IMR-90 (cell line): ENCODE results near the gene CHN1. TPM values are rescaled to one million over a fixed set of nuclear protein-coding genes. Genes with fewer than 3 reads are reported as not detected.

ENCODE experiments used
- ATAC-seq: fragments of 200-7000 bp; cut with Tn5 transposase; 2 replicates; pipeline ENCODE4 v1.9.1; 2020; ENCODE audit warnings: low read depth, mild to moderate bottlenecking, moderate library complexity
- BruUV-seq: library from RNA; stranded (reverse); fragments of 400-500 nt; replicated peaks from 2 replicates; lab custom pipeline; 2021; lab: Mats Ljungman, UMichigan
- CTCF ChIA-PET: fragments of 300-600 bp; formaldehyde crosslinking; extraction: SDS; loops from one replicate; lab custom pipeline; 2021; ENCODE audit warnings: antibody characterized with exemption; lab: Yijun Ruan, JAX
- POLR2A ChIA-PET: fragments of 300-600 bp; sonication (Branson Sonifier 250); formaldehyde crosslinking; loops from one replicate; lab custom pipeline; 2022; ENCODE audit warnings: antibody characterized with exemption; ENCODE audit not compliant: unreplicated experiment; lab: Charles Lee
- DNase-seq: peaks from one replicate; pipeline ENCODE4 v3.0.0; 2013
- H2AFZ ChIP-seq: replicated peaks from 2 replicates; pipeline ENCODE3; 2013; ENCODE audit warnings: low read length, mild to moderate bottlenecking; ENCODE audit not compliant: poor library complexity
- H2AK5ac ChIP-seq: 2 replicates; pipeline ENCODE4 v1.6.1; 2013; ENCODE audit warnings: low read depth, low read length, inconsistent platforms
- H2AK9ac ChIP-seq: replicated peaks from 2 replicates; pipeline ENCODE3; 2013; ENCODE audit warnings: mild to moderate bottlenecking, low read depth, low read length, moderate library complexity; ENCODE audit not compliant: poor library complexity
- H2BK120ac ChIP-seq: 2 replicates; pipeline ENCODE4 v1.6.1; 2013; ENCODE audit warnings: low read depth, low read length, inconsistent platforms
- H2BK15ac ChIP-seq: 3 replicates; pipeline ENCODE4 v1.6.1; 2013; ENCODE audit warnings: low read depth, low read length, inconsistent platforms
- H2BK20ac ChIP-seq: 2 replicates; pipeline ENCODE4 v1.6.1; 2013; ENCODE audit warnings: low read depth, mild to moderate bottlenecking, inconsistent platforms, low read length, moderate library complexity
- H2BK5ac ChIP-seq: 2 replicates; pipeline ENCODE4 v1.6.1; 2013; ENCODE audit warnings: mild to moderate bottlenecking, low read depth, low read length, inconsistent platforms; ENCODE audit not compliant: poor library complexity, severe bottlenecking
- H3K14ac ChIP-seq: replicated peaks from 2 replicates; pipeline ENCODE4 v1.6.1; 2013; ENCODE audit warnings: low read depth, low read length, inconsistent platforms
- H3K18ac ChIP-seq: 2 replicates; pipeline ENCODE4 v1.6.1; 2013; ENCODE audit warnings: low read depth, low read length, control low read depth
- H3K23ac ChIP-seq: 2 replicates; pipeline ENCODE4 v1.6.1; 2013; ENCODE audit warnings: low read depth, low read length, inconsistent platforms
- H3K27ac ChIP-seq: 2 replicates; pipeline ENCODE4 v1.5.1; 2013; ENCODE audit warnings: mild to moderate bottlenecking, control low read depth, low read length; ENCODE audit not compliant: insufficient read depth
- H3K27me3 ChIP-seq: 2 replicates; pipeline ENCODE4 v1.6.1; 2013; ENCODE audit warnings: low read length; ENCODE audit not compliant: control insufficient read depth, insufficient read depth
- H3K36me3 ChIP-seq: 2 replicates; pipeline ENCODE4 v1.6.1; 2013; ENCODE audit warnings: low read length, mixed read lengths; ENCODE audit not compliant: control insufficient read depth, insufficient read depth
- H3K4ac ChIP-seq: 2 replicates; pipeline ENCODE4 v1.6.1; 2013; ENCODE audit warnings: low read depth, low read length, inconsistent platforms
- H3K4me1 ChIP-seq: 2 replicates; pipeline ENCODE4 v1.6.1; 2013; ENCODE audit warnings: low read length, mixed read lengths; ENCODE audit not compliant: control insufficient read depth, insufficient read depth
- H3K4me2 ChIP-seq: 2 replicates; pipeline ENCODE4 v1.6.1; 2013; ENCODE audit warnings: low read depth, mild to moderate bottlenecking, control low read depth, low read length, moderate library complexity
- H3K4me3 ChIP-seq: 2 replicates; pipeline ENCODE4 v1.5.1; 2013; ENCODE audit warnings: low read depth, mild to moderate bottlenecking, control low read depth, low read length, moderate library complexity; ENCODE audit not compliant: insufficient read depth
- H3K56ac ChIP-seq: 2 replicates; pipeline ENCODE4 v1.6.1; 2013; ENCODE audit warnings: low read length, inconsistent platforms; ENCODE audit not compliant: insufficient read depth; ENCODE audit errors: extremely low read depth
- H3K79me1 ChIP-seq, 2 experiments: 2 replicates each; pipeline ENCODE4 v1.6.1; 2013; ENCODE audit warnings: low read length in 2 of 2, inconsistent platforms in 1 of 2, low read depth in 1 of 2
- H3K9ac ChIP-seq: 2 replicates; pipeline ENCODE4 v1.6.1; 2013; ENCODE audit warnings: low read depth, low read length, control low read depth
- H3K9me1 ChIP-seq: 2 replicates; pipeline ENCODE4 v1.6.1; 2013; ENCODE audit warnings: low read length, inconsistent platforms; ENCODE audit not compliant: insufficient read depth
- H3K9me3 ChIP-seq: 2 replicates; pipeline ENCODE4 v1.6.1; 2013; ENCODE audit warnings: low read length; ENCODE audit not compliant: control insufficient read depth, insufficient read depth
- H4K20me1 ChIP-seq: 2 replicates; pipeline ENCODE4 v1.6.1; 2013; ENCODE audit warnings: low read length, inconsistent platforms; ENCODE audit not compliant: insufficient read depth
- H4K5ac ChIP-seq: 2 replicates; pipeline ENCODE4 v1.6.1; 2013; ENCODE audit warnings: mild to moderate bottlenecking, low read depth, low read length, control low read depth
- H4K8ac ChIP-seq, 2 experiments: 2 replicates each; pipeline ENCODE4 v1.6.1; 2013; ENCODE audit warnings: low read depth in 2 of 2, low read length in 2 of 2, control low read depth in 1 of 2, inconsistent platforms in 1 of 2
- H4K91ac ChIP-seq: 2 replicates; pipeline ENCODE4 v1.6.1; 2013; ENCODE audit warnings: low read depth, low read length, inconsistent platforms; ENCODE audit not compliant: insufficient read depth
- BHLHE40 ChIP-seq: fragments of 150-350 bp; IDR thresholded peaks from 2 replicates; pipeline ENCODE4 v1.6.1; 2016; ENCODE audit warnings: mild to moderate bottlenecking, low read depth, low read length
- CEBPB ChIP-seq: IDR thresholded peaks from 2 replicates; pipeline ENCODE4 v1.6.1; 2012; ENCODE audit warnings: low read depth, low read length, improper control_type of control experiment
- CHD1 ChIP-seq: IDR thresholded peaks from 2 replicates; pipeline ENCODE4 v1.6.1; 2012; ENCODE audit warnings: low read depth, low read length, improper control_type of control experiment
- FOS ChIP-seq: fragments of 150-350 bp; IDR thresholded peaks from 2 replicates; pipeline ENCODE4 v1.6.1; 2016; ENCODE audit warnings: low read depth, low read length
- MAFK ChIP-seq: IDR thresholded peaks from 2 replicates; pipeline ENCODE4 v1.6.1; 2012; ENCODE audit warnings: low read depth, low read length, improper control_type of control experiment
- MAZ ChIP-seq: IDR thresholded peaks from 2 replicates; pipeline ENCODE4 v1.6.1; 2012; ENCODE audit warnings: low read depth, mild to moderate bottlenecking, low read length, improper control_type of control experiment, moderate library complexity, borderline replicate concordance
- MXI1 ChIP-seq: IDR thresholded peaks from 2 replicates; pipeline ENCODE4 v1.6.1; 2012; ENCODE audit warnings: low read depth, mild to moderate bottlenecking, low read length, moderate library complexity, borderline replicate concordance
- NFE2L2 ChIP-seq: fragments of 150-350 bp; IDR thresholded peaks from 2 replicates; pipeline ENCODE4 v1.6.1; 2016; ENCODE audit warnings: low read depth, mild to moderate bottlenecking, low read length
- POLR2A ChIP-seq: IDR thresholded peaks from 2 replicates; pipeline ENCODE4 v1.6.1; 2012; ENCODE audit warnings: mild to moderate bottlenecking, low read depth, low read length
- RAD21 ChIP-seq: IDR thresholded peaks from 2 replicates; pipeline ENCODE4 v1.6.1; 2012; ENCODE audit warnings: low read length, improper control_type of control experiment
- RCOR1 ChIP-seq: IDR thresholded peaks from 2 replicates; pipeline ENCODE4 v1.6.1; 2012; ENCODE audit warnings: mild to moderate bottlenecking, low read length, improper control_type of control experiment; ENCODE audit not compliant: insufficient replicate concordance
- RFX5 ChIP-seq: IDR thresholded peaks from 2 replicates; pipeline ENCODE4 v1.8.0; 2012; ENCODE audit warnings: low read depth, mild to moderate bottlenecking, low read length, moderate library complexity
- SMC3 ChIP-seq: fragments of 150-350 bp; IDR thresholded peaks from 2 replicates; pipeline ENCODE4 v1.6.1; 2016; ENCODE audit warnings: low read depth, mild to moderate bottlenecking, antibody characterized with exemption, low read length, moderate library complexity
- USF2 ChIP-seq: fragments of 150-350 bp; IDR thresholded peaks from 2 replicates; pipeline ENCODE4 v1.6.1; 2017; ENCODE audit warnings: mild to moderate bottlenecking, antibody characterized with exemption, low read length, low read depth
- WGBS, 2 experiments: methylation state at CpG; one replicate each; pipeline versions ENCODE4 v1.1.5 to v1.1.7; 2013; ENCODE audit warnings: missing lambda C conversion rate in 2 of 2; ENCODE audit not compliant: insufficient read length in 1 of 2; ENCODE audit errors: extremely low coverage in 2 of 2; 5-methylcytosine and 5-hydroxymethylcytosine counted together
- dilution Hi-C: fragments of 300-500 bp; cut with HindIII; formaldehyde crosslinking; loops from one replicate; pipeline ENCODE4 v1.14.3; 2018; ENCODE audit warnings: low sequenced_read_pairs; ENCODE audit not compliant: unreplicated experiment
- in situ Hi-C: fragments of 300-500 bp; cut with MboI; formaldehyde crosslinking; loops from 3 replicates; pipeline ENCODE4 v1.14.3; 2019; ENCODE audit warnings: low sequenced_read_pairs, inconsistent platforms, mixed read lengths
- intact Hi-C: fragments of 100-400 bp; cut with micrococcal nuclease; formaldehyde crosslinking; loops from 2 replicates; pipeline ENCODE4 v1.10.0; 2022
- polyA plus RNA-seq, 3 experiments: library from polyadenylated mRNA; depleted of rRNA; stranded (reverse); fragments of >200 nt; gene quantifications; 2 replicates each; pipeline ENCODE4 v1.2.3, GENCODE V29; 2012; ENCODE audit warnings: low replicate concordance in 1 of 3
- total RNA-seq: library from RNA; depleted of rRNA; stranded (reverse); fragments of >200 nt; gene quantifications from 2 replicates; pipeline ENCODE4 v1.2.3, GENCODE V29; 2012
- TF ChIP-seq, protein P1 (sequence below): conservative IDR thresholded peaks from 2 replicates; pipeline ENCODE4 v1.5.1; 2012; ENCODE audit warnings: mild to moderate bottlenecking, low read depth, low read length, improper control_type of control experiment

The CHN1 gene
- total and polyA plus RNA-seq, 2 of the 4 experiments (the other 2 are of a cell fraction): 58.4 to 66.9 TPM

- peak overlapping the region; percentile 86; the same call in 1 of the 2 replicates for H3K23ac ChIP-seq
- peaks cover 11% of the 10 kb centered on the region for H3K9me1 ChIP-seq
- H3K4me2 ChIP-seq: peak overlapping the region; percentile 66
- TF ChIP-seq RCOR1 (no peak), MAFK (no peak), CHD1 (no peak), RFX5 (no peak), CEBPB (no peak), SMC3 (no peak), USF2 (no peak), NFE2L2 (no peak), POLR2A (no peak), BHLHE40 (no peak), RAD21 (no peak), FOS (no peak), MXI1 (no peak), MAZ (no peak)
- TF ChIP-seq, protein P1, sequence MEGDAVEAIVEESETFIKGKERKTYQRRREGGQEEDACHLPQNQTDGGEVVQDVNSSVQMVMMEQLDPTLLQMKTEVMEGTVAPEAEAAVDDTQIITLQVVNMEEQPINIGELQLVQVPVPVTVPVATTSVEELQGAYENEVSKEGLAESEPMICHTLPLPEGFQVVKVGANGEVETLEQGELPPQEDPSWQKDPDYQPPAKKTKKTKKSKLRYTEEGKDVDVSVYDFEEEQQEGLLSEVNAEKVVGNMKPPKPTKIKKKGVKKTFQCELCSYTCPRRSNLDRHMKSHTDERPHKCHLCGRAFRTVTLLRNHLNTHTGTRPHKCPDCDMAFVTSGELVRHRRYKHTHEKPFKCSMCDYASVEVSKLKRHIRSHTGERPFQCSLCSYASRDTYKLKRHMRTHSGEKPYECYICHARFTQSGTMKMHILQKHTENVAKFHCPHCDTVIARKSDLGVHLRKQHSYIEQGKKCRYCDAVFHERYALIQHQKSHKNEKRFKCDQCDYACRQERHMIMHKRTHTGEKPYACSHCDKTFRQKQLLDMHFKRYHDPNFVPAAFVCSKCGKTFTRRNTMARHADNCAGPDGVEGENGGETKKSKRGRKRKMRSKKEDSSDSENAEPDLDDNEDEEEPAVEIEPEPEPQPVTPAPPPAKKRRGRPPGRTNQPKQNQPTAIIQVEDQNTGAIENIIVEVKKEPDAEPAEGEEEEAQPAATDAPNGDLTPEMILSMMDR: no peak
- no peak overlapping the region for H2AK9ac ChIP-seq
- H3K56ac ChIP-seq: peak overlapping the region; percentile 72
- intact Hi-C loops (no loop called here), dilution Hi-C loops (no loop called here), in situ Hi-C loops (loop anchor here (5.0 kb wide), 1 partner anchor 63 kb away; no protein-coding TSS in a partner anchor)
- H3K27ac ChIP-seq: peak overlapping the region; percentile 77
- H3K36me3 ChIP-seq: no peaks in the 10 kb centered on the region
- H3K9ac ChIP-seq: no peak overlapping the region; the same call in 1 of the 2 replicates
- H2AK5ac ChIP-seq: peak overlapping the region; percentile 32; the same call in 1 of the 2 replicates
- no peaks in the 10 kb centered on the region for H4K20me1 ChIP-seq
- no TSS peak for BruUV-seq
- no peaks in the 10 kb centered on the region for H3K9me3 ChIP-seq
- H2BK5ac ChIP-seq: peak overlapping the region; percentile 92
- peak overlapping the region; percentile 10 to 72; a peak in 3 of 4 replicates for H4K8ac ChIP-seq
- H3K14ac ChIP-seq: peak overlapping the region; percentile 82
- peak overlapping the region; percentile 91 for H2BK20ac ChIP-seq
- peak overlapping the region; percentile 88 for H4K91ac ChIP-seq
- peak; percentile 82 for DNase-seq
- H2BK15ac ChIP-seq: peak overlapping the region; percentile 69; the same call in 1 of the 3 replicates
- H3K4me1 ChIP-seq: peaks cover 21% of the 10 kb centered on the region
- 0 out of 2 replicates have a peak overlapping the region, but pooled peaks have one; percentile 0 for H4K5ac ChIP-seq
- no peak overlapping the region for H3K4me3 ChIP-seq
- peak overlapping the region; percentile 93 for H2BK120ac ChIP-seq
- H3K18ac ChIP-seq: peak overlapping the region; percentile 71
- ATAC-seq: peak; percentile 65
- peaks cover 12 to 44% of the 10 kb centered on the region in 2 experiments for H3K79me1 ChIP-seq
- no peaks in the 10 kb centered on the region for H3K27me3 ChIP-seq
- H2AFZ ChIP-seq: peak overlapping the region; percentile 40
- ChIA-PET CTCF (interaction anchor here (1.0 to 1.1 kb wide), 3 partner anchors 48 to 149 kb away, joined by 3 read pairs; no protein-coding TSS in a partner anchor), POLR2A (interaction anchor here (1.0 kb wide), 1 partner anchor 68 kb away, joined by 3 read pairs; no protein-coding TSS in a partner anchor)
- no CpG with 5 or more reads among the region's 3 CpGs for WGBS, 2 experiments
- H3K4ac ChIP-seq: peak overlapping the region; percentile 90
Measured at GRCh38 chr2:174840436-174840835, 164.7 kb downstream of the CHN1 start.
